ENCODE data around the gene TP53I3. TPM values are rescaled to one million over a fixed set of nuclear protein-coding genes. Genes with fewer than 3 reads are reported as not detected.

The TP53I3 gene
- total RNA-seq, 1 experiment from 2014 or later: 20.1 TPM

DNA sequence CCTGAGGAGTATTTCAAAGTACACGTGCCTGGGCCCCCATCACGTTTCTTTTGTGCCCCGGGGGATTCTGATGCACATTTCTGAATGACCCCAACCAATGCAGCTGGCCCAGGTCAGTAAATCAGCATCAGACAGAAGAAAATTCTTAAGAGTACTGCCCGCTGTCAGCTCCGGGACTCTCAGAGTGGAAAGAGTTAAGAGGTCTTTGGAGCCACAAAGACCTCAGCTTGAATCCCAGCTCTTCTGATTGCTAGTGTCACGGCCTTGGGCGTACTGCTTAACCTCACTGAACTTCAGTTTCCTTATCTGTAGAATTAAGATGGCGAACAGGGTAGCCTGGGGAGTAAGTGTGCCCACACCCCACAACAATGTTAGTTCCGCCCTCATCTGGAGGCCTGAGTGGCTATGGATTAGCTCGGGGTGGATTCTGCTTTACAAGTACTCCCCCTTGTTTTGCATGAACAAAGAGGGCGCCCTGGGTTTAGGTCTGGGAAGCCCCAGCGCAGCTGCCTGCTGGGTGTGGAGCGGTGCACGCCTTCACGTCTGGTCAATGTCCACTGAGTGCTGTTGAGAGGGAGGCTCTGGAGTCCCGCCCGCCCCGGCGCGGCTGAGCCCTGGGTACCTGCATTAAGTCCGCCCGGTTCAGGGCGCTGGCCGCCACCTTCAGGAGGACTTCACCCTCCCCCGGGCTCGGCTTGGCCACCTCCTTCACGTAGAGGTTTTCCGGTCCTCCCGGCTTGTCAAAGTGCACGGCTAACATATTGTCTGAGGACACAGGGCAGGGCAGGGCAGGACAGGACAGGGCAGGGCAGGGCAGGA, 858 bp downstream of the TP53I3 start:
- TF ChIP-seq POLR2AphosphoS5 (IDR thresholded peaks at IDR 0.05; ENCODE audit: low read depth, low read length): peak; percentile 33
- TF ChIP-seq YY1 (IDR thresholded peaks at IDR 0.05; ENCODE audit: extremely low read depth, insufficient replicate concordance, low read depth, low read length): peak; percentile 71
- TF ChIP-seq, protein P1, sequence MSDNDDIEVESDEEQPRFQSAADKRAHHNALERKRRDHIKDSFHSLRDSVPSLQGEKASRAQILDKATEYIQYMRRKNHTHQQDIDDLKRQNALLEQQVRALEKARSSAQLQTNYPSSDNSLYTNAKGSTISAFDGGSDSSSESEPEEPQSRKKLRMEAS (IDR thresholded peaks at IDR 0.05): no peak
- Histone ChIP-seq H3K9ac (ENCODE audit: low read length) (peak overlapping the region; percentile 68), H3K9me3 (ENCODE audit: control insufficient read depth in 1 of 2, insufficient read depth in 1 of 2, low read depth in 1 of 2, low read length in 2 of 2) (no peaks in the 10 kb centered on the region), H3K9me2 (ENCODE audit: insufficient read depth) (no peaks in the 10 kb centered on the region), H3K4me2 (ENCODE audit: low read length) (peak overlapping the region; percentile 83), H3K27ac (ENCODE audit: low read depth, low read length) (peak overlapping the region; percentile 95), H3K27me3 (ENCODE audit: insufficient read depth, low read length) (no peaks in the 10 kb centered on the region), H3K79me2 (ENCODE audit: insufficient read depth, low read length) (no peaks in the 10 kb centered on the region), H3K36me3 (ENCODE audit: control insufficient read depth in 1 of 2, insufficient read depth in 2 of 2, low read length in 2 of 2) (no peaks in the 10 kb centered on the region; a peak in 1 of 4 replicates), H3K4me1 (ENCODE audit: control insufficient read depth in 1 of 2, insufficient read depth in 2 of 2, low read length in 2 of 2) (peaks cover 11 to 20% of the 10 kb centered on the region in 2 experiments), H2AFZ (ENCODE audit: low read depth, low read length, poor library complexity, severe bottlenecking) (peak overlapping the region; percentile 88), H4K20me1 (ENCODE audit: insufficient read depth) (no peaks in the 10 kb centered on the region), H3K4me3 (replicated peaks in 1 of 2; ENCODE audit: low read depth in 1 of 2, low read length in 2 of 2) (peak overlapping the region; percentile 71 to 72)
- CTCF ChIA-PET: interaction anchor here (1.0 to 3.4 kb wide), 13 partner anchors 7 to 300 kb away, joined by 3 to 29 read pairs (median 5); partner anchors contain the start of genes ATAD2B and SF3B6
- BruUV-seq (replicated peaks): no TSS peak
- intact Hi-C loops (cut with micrococcal nuclease): loop anchor here (1.0 to 5.0 kb wide), 7 partner anchors 7 to 299 kb away; partner anchors contain the start of genes ATAD2B, FAM228B, PFN4 and SF3B6
- ATAC-seq: peak; percentile 74
- RAD21 ChIA-PET (ENCODE audit: low non-redundant PET in 1 of 2, low total read pairs in 2 of 2, uncharacterized antibody in 2 of 2, unreplicated experiment in 2 of 2): interaction anchor here (1.0 to 1.8 kb wide), 2 partner anchors 157 kb away, joined by 5 to 9 read pairs; partner anchors contain the start of gene ATAD2B (in 2 of the 2)
- DNase-seq (ENCODE audit: low read depth, low spot score): peak; percentile 76
- POLR2A ChIA-PET: interaction anchor here (0.7 to 3.3 kb wide), 10 partner anchors 7 to 259 kb away, joined by 3 to 19 read pairs (median 4); partner anchors contain the start of genes ATAD2B, FAM228B, SF3B6 and WDCP

DNA sequence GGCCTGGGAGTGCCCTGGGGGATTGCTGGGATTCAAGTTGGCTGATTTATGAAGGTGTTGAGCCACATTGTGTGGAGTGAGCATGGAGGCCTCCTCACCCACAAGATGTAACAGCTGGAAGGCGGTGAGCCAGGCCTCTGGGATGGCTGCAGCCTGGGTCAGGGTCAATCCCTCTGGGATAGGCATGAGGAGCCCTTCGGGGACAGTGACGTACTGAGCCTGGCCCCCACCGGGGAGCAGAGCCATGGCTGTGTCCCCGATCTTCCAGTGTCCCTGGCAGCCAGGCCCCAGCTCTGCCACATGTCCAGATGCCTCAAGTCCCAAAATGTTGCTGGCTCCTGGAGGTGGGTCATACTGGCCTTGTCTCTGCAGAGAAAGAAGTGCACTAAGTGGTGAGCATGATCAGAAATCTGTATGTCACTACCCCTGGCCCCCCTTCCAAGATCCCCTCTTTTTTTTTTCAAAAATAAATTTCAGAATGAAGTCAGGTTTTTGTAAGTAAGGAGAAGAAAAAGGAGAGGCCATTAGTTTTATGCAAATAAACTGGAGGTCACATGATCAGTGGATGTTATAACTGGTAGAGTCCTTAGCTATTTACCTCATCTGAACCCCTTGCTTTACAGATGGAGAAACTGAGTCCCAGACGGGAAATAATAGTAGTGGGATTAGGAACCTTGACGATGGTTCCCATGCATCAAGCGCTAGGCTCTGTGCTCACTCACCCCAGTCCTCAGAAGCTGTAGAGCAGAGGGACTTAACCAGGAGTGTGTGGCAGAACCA, 1.7 kb downstream of the TP53I3 start:
- Histone ChIP-seq H3K27me3 (ENCODE audit: insufficient read depth, low read length) (no peaks in the 10 kb centered on the region), H3K27ac (ENCODE audit: low read depth, low read length) (peak overlapping the region; percentile 95), H3K9me3 (ENCODE audit: control insufficient read depth in 1 of 2, insufficient read depth in 1 of 2, low read depth in 1 of 2, low read length in 2 of 2) (no peaks in the 10 kb centered on the region), H4K20me1 (ENCODE audit: insufficient read depth) (no peaks in the 10 kb centered on the region), H2AFZ (ENCODE audit: low read depth, low read length, poor library complexity, severe bottlenecking) (no peak overlapping the region), H3K4me2 (ENCODE audit: low read length) (peak overlapping the region; percentile 83), H3K4me3 (replicated peaks in 1 of 2; ENCODE audit: low read depth in 1 of 2, low read length in 2 of 2) (peak overlapping the region; percentile 71 to 72), H3K4me1 (ENCODE audit: control insufficient read depth in 1 of 2, insufficient read depth in 2 of 2, low read length in 2 of 2) (peaks cover 11 to 21% of the 10 kb centered on the region in 2 experiments), H3K9me2 (ENCODE audit: insufficient read depth) (no peaks in the 10 kb centered on the region), H3K79me2 (ENCODE audit: insufficient read depth, low read length) (no peaks in the 10 kb centered on the region), H3K9ac (ENCODE audit: low read length) (peak overlapping the region; percentile 68), H3K36me3 (ENCODE audit: control insufficient read depth in 1 of 2, insufficient read depth in 2 of 2, low read length in 2 of 2) (no peaks in the 10 kb centered on the region; a peak in 1 of 4 replicates)
- CTCF ChIA-PET: interaction anchor here (1.3 to 3.4 kb wide), 7 partner anchors 14 to 279 kb away, joined by 3 to 29 read pairs (median 6); partner anchors contain the start of gene ATAD2B
- TSS peak; percentile 45 for BruUV-seq (replicated peaks)
- RAD21 ChIA-PET (ENCODE audit: low non-redundant PET in 1 of 2, low total read pairs in 2 of 2, uncharacterized antibody in 2 of 2, unreplicated experiment in 2 of 2): interaction anchor here in 1 of 2 experiments (1.8 kb wide), 1 partner anchor 156 kb away, joined by 9 read pairs; the partner anchor contains the start of gene ATAD2B
- TF ChIP-seq EGR1 (IDR thresholded peaks at IDR 0.05; ENCODE audit: low read depth): no peak
- TF ChIP-seq TCF7L2 (IDR thresholded peaks at IDR 0.05; ENCODE audit: borderline replicate concordance, extremely low read depth, insufficient read depth, insufficient read length): no peak
- TF ChIP-seq SIN3A (IDR thresholded peaks at IDR 0.05; ENCODE audit: low read depth): no peak
- intact Hi-C loops (cut with micrococcal nuclease): loop anchor here (5.0 kb wide), 1 partner anchor 261 kb away; no protein-coding TSS in a partner anchor
- POLR2A ChIA-PET: interaction anchor here (1.0 to 3.3 kb wide), 4 partner anchors 9 to 156 kb away, joined by 3 to 19 read pairs (median 4); partner anchors contain the start of genes ATAD2B and FAM228B
- ATAC-seq: no peak
- no peak for DNase-seq (ENCODE audit: low read depth, low spot score)
